Hematopoietic multipotent progenitor cell treated with erythropoietin and hydrocortisone succinate and interleukin-3 and kit ligand, for 8 days (in vitro differentiated cells): Measurements from ENCODE around the gene PPP1R3C.

Experiments used
- DNase-seq: peaks from one replicate; pipeline ENCODE4 v3.0.0-alpha.2; 2015

The PPP1R3C gene

GRCh38 chr10:91632671-91633550 is at the start of gene PPP1R3C:
Gene PPP1R3C, minus strand, starts transcription at chr10:91633071. Its CDS starts 102 bp downstream, at chr10:91632969.
- DNase-seq = peak; percentile 55

- peak; percentile 52 for DNase-seq
These were observed 48.7 kb upstream of the PPP1R3C start for GRCh38 chr10:91681361-91682276.

GRCh38 chr10:91680487-91680886 is 47.6 kb upstream of the PPP1R3C start:
- DNase-seq = no peak

- no peak for DNase-seq
These were observed 46.4 kb upstream of the PPP1R3C start for GRCh38 chr10:91679296-91679695.

GRCh38 chr10:91677911-91678310 is 45.0 kb upstream of the PPP1R3C start:
- DNase-seq = no peak

- DNase-seq = peak; percentile 29
These were observed 39.2 kb upstream of the PPP1R3C start for GRCh38 chr10:91672021-91672608.

- DNase-seq = no peak
These were observed 36.0 kb upstream of the PPP1R3C start for GRCh38 chr10:91668913-91669312.

- no peak for DNase-seq
These were observed 33.0 kb upstream of the PPP1R3C start for GRCh38 chr10:91665842-91666241.

GRCh38 chr10:91664426-91664825 is 31.6 kb upstream of the PPP1R3C start:
- no peak for DNase-seq

GRCh38 chr10:91662993-91663392 is 30.1 kb upstream of the PPP1R3C start:
- no peak for DNase-seq

- no peak for DNase-seq
These were observed 20.5 kb upstream of the PPP1R3C start for GRCh38 chr10:91653219-91653870.

- no peak for DNase-seq
These were observed 19.5 kb upstream of the PPP1R3C start for GRCh38 chr10:91652364-91652763.

- no peak for DNase-seq
These were observed 10.8 kb upstream of the PPP1R3C start for GRCh38 chr10:91643700-91644099.

- DNase-seq = no peak
These were observed 10.2 kb upstream of the PPP1R3C start for GRCh38 chr10:91642831-91643692.

GRCh38 chr10:91636892-91637291 is 4.0 kb upstream of the PPP1R3C start:
- no peak for DNase-seq

- peak; percentile 63 for DNase-seq
These were observed 2.8 kb upstream of the PPP1R3C start for GRCh38 chr10:91635401-91636400.

- DNase-seq = no peak
These were observed 2.0 kb upstream of the PPP1R3C start for GRCh38 chr10:91634898-91635297.

GRCh38 chr10:91634246-91634645 is 1.4 kb upstream of the PPP1R3C start:
- no peak for DNase-seq

GRCh38 chr10:91630625-91631024 is 2.2 kb downstream of the PPP1R3C start:
- no peak for DNase-seq
